Neural cell (in vitro differentiated cells): Measurements from ENCODE around the gene PLP2. TPM values are rescaled to one million over a fixed set of nuclear protein-coding genes. Genes with fewer than 3 reads are reported as not detected.

Source experiments
- H2AFZ ChIP-seq: fragments of 200-600, 300-800 bp; sonication (generic), shearing (Covaris generic); 2 replicates; pipeline ENCODE4 v1.6.0; 2014; ENCODE audit warnings: low read depth, mild to moderate bottlenecking, antibody characterized with exemption, low read length, moderate library complexity
- H3F3A ChIP-seq: fragments of 200-600 bp; shearing (Covaris generic); 2 replicates; pipeline ENCODE4 v1.6.1; 2016; ENCODE audit warnings: mild to moderate bottlenecking, moderate library complexity, mixed read lengths, antibody characterized with exemption, low read length; ENCODE audit not compliant: insufficient read depth, poor library complexity, severe bottlenecking
- H3K27ac ChIP-seq: fragments of 200-600, 300-800 bp; sonication (generic), shearing (Covaris generic); 2 replicates; pipeline ENCODE4 v1.5.1; 2014; ENCODE audit warnings: mild to moderate bottlenecking, low read length, moderate library complexity
- H3K27me3 ChIP-seq: fragments of 300-800, 200-600 bp; sonication (generic), shearing (Covaris generic); 2 replicates; pipeline ENCODE4 v1.6.0; 2014; ENCODE audit warnings: mild to moderate bottlenecking, low read depth, low read length, moderate library complexity; ENCODE audit not compliant: insufficient read depth
- H3K36me3 ChIP-seq: fragments of 300-800, 200-600 bp; sonication (generic), shearing (Covaris generic); 2 replicates; pipeline ENCODE4 v1.5.1; 2014; ENCODE audit warnings: mild to moderate bottlenecking, antibody characterized with exemption, low read length, moderate library complexity; ENCODE audit not compliant: insufficient read depth
- H3K4me2 ChIP-seq: fragments of 300-800, 200-600 bp; sonication (generic), shearing (Covaris generic); 2 replicates; pipeline ENCODE4 v1.6.0; 2014; ENCODE audit warnings: mild to moderate bottlenecking, low read length
- H3K4me3 ChIP-seq: fragments of 300-800, 200-600 bp; sonication (generic), shearing (Covaris generic); 2 replicates; pipeline ENCODE4 v1.5.1; 2014; ENCODE audit warnings: mild to moderate bottlenecking, low read length, moderate library complexity
- H3K79me2 ChIP-seq: fragments of 200-600 bp; shearing (Covaris generic); replicated peaks from 2 replicates; pipeline ENCODE4 v1.6.0; 2014; ENCODE audit warnings: mild to moderate bottlenecking, low read length, moderate library complexity; ENCODE audit not compliant: insufficient read depth
- H3K9ac ChIP-seq: fragments of 300-800, 200-600 bp; sonication (generic), shearing (Covaris generic); 2 replicates; pipeline ENCODE4 v1.6.1; 2016; ENCODE audit warnings: mild to moderate bottlenecking, low read length, mixed read lengths
- H3K9me2 ChIP-seq: fragments of 200-600 bp; shearing (Covaris generic); 2 replicates; pipeline ENCODE4 v1.6.1; 2016; ENCODE audit warnings: mild to moderate bottlenecking, low read length, mixed read lengths; ENCODE audit not compliant: insufficient read depth
- H3K9me3 ChIP-seq: fragments of 200-600, 300-800 bp; sonication (generic), shearing (Covaris generic); 2 replicates; pipeline ENCODE4 v1.6.1; 2016; ENCODE audit warnings: mild to moderate bottlenecking, mixed run types, low read length, moderate library complexity, mixed read lengths
- H4K20me1 ChIP-seq: fragments of 200-600 bp; shearing (Covaris generic); 2 replicates; pipeline ENCODE4 v1.6.1; 2016; ENCODE audit warnings: mild to moderate bottlenecking, mixed run types; ENCODE audit not compliant: insufficient read depth
- EP300 ChIP-seq: fragments of 450-650 bp; conservative IDR thresholded peaks from 2 replicates; pipeline ENCODE4 v1.6.1; 2014; ENCODE audit warnings: antibody characterized with exemption, mild to moderate bottlenecking, moderate library complexity; ENCODE audit not compliant: poor library complexity, severe bottlenecking
- EZH2 ChIP-seq: fragments of 200-600, 300-800 bp; shearing (Covaris generic), sonication (generic); IDR thresholded peaks from 2 replicates; pipeline ENCODE4 v1.6.1; 2014; ENCODE audit warnings: antibody characterized with exemption, low read length, borderline replicate concordance, mild to moderate bottlenecking; ENCODE audit not compliant: insufficient read depth, poor library complexity, severe bottlenecking
- MXI1 ChIP-seq: fragments of 450-650 bp; conservative IDR thresholded peaks from 2 replicates; pipeline ENCODE4 v1.6.1; 2014; ENCODE audit warnings: antibody characterized with exemption, mild to moderate bottlenecking; ENCODE audit not compliant: poor library complexity, severe bottlenecking
- POLR2AphosphoS5 ChIP-seq: IDR thresholded peaks from 2 replicates; pipeline ENCODE4 v1.6.1; 2012
- RAD21 ChIP-seq: fragments of 450-650 bp; conservative IDR thresholded peaks from 2 replicates; pipeline ENCODE4 v1.6.1; 2014; ENCODE audit warnings: antibody characterized with exemption, mild to moderate bottlenecking, moderate library complexity
- REST ChIP-seq: IDR thresholded peaks from 2 replicates; pipeline ENCODE4 v1.6.1; 2012; ENCODE audit warnings: borderline replicate concordance
- SMC3 ChIP-seq: fragments of 450-650 bp; conservative IDR thresholded peaks from 2 replicates; pipeline ENCODE4 v1.6.1; 2014; ENCODE audit warnings: antibody characterized with exemption, mild to moderate bottlenecking, moderate library complexity; ENCODE audit not compliant: poor library complexity
- TAF1 ChIP-seq: IDR thresholded peaks from 2 replicates; pipeline ENCODE4 v1.6.1; 2012; ENCODE audit warnings: low read depth
- polyA plus RNA-seq: library from polyadenylated mRNA; depleted of rRNA; stranded (reverse); fragments of >200 nt; gene quantifications from 2 replicates; pipeline ENCODE4 v1.2.3, GENCODE V29; 2014
- TF ChIP-seq, protein P1 (sequence below): fragments of 450-650 bp; IDR thresholded peaks from 2 replicates; pipeline ENCODE4 v1.5.1; 2014; ENCODE audit warnings: antibody characterized with exemption, mild to moderate bottlenecking, moderate library complexity; ENCODE audit not compliant: poor library complexity, severe bottlenecking

The PLP2 gene
- polyA plus RNA-seq, 1 donor from 2014 or later, result not detected

DNA sequence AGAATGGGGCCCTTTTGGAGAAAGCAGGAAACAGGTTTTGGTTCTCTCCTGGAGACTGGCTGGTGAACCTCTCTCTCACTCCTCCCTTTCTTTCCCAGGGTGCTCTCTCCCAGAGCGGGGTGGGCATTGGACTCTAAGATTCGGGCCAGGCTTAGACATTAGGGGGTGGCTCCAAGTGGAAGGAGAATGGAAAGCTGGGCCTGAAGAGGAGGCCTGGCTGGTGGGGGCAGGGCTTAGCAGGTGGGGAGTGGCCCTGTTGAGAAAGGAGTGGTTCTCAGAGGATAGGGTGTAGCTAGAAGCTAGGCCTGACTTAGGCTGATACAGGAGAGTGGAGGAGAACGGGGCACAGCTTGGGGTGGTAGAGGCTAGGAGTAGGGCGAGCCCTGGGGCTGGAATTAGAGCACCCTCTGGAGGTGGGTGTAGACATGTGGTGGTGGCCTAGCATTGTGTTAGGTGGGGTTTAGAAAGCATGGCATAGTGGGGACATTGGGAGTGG, 5.7 kb downstream of the PLP2 start:
- H2AFZ ChIP-seq, result no peak overlapping the region
- no peaks in the 10 kb centered on the region for H3K79me2 ChIP-seq
- no peaks in the 10 kb centered on the region for H3F3A ChIP-seq
- H3K9me3 ChIP-seq, result no peaks in the 10 kb centered on the region
- H3K4me3 ChIP-seq, result no peak overlapping the region
- no peak overlapping the region for H3K4me2 ChIP-seq
- no peak overlapping the region for H3K9ac ChIP-seq
- TF ChIP-seq MXI1 (no peak), SMC3 (no peak), REST (no peak), TAF1 (no peak)
- TF ChIP-seq, protein P1, sequence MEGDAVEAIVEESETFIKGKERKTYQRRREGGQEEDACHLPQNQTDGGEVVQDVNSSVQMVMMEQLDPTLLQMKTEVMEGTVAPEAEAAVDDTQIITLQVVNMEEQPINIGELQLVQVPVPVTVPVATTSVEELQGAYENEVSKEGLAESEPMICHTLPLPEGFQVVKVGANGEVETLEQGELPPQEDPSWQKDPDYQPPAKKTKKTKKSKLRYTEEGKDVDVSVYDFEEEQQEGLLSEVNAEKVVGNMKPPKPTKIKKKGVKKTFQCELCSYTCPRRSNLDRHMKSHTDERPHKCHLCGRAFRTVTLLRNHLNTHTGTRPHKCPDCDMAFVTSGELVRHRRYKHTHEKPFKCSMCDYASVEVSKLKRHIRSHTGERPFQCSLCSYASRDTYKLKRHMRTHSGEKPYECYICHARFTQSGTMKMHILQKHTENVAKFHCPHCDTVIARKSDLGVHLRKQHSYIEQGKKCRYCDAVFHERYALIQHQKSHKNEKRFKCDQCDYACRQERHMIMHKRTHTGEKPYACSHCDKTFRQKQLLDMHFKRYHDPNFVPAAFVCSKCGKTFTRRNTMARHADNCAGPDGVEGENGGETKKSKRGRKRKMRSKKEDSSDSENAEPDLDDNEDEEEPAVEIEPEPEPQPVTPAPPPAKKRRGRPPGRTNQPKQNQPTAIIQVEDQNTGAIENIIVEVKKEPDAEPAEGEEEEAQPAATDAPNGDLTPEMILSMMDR, result no peak
- H4K20me1 ChIP-seq, result no peaks in the 10 kb centered on the region
- H3K9me2 ChIP-seq, result no peaks in the 10 kb centered on the region
- peaks cover 10% of the 10 kb centered on the region for H3K27me3 ChIP-seq
- H3K27ac ChIP-seq, result no peak overlapping the region
- no peaks in the 10 kb centered on the region for H3K36me3 ChIP-seq

- Histone ChIP-seq H3K27me3 (peaks cover 4% of the 10 kb centered on the region), H3K9ac (no peak overlapping the region), H3K27ac (no peak overlapping the region), H3K79me2 (no peaks in the 10 kb centered on the region), H3K4me2 (no peak overlapping the region), H3K4me3 (no peak overlapping the region), H2AFZ (no peak overlapping the region), H3K9me2 (no peaks in the 10 kb centered on the region), H3K9me3 (no peaks in the 10 kb centered on the region), H4K20me1 (no peaks in the 10 kb centered on the region), H3K36me3 (no peaks in the 10 kb centered on the region), H3F3A (no peaks in the 10 kb centered on the region)
- TF ChIP-seq, protein P1, result no peak
- no peak for TF ChIP-seq SMC3
- no peak for TF ChIP-seq RAD21
- TF ChIP-seq EP300, result no peak
- TF ChIP-seq REST, result no peak
- TF ChIP-seq POLR2AphosphoS5, result no peak
- TF ChIP-seq MXI1, result no peak
- no peak for TF ChIP-seq EZH2
- no peak for TF ChIP-seq TAF1
These were observed 6.3 kb downstream of the PLP2 start for GRCh38 chrX:49177873-49178480.
